CD4-positive, alpha-beta T cell treated with Interleukin-2 at 100 ng/mL for 4 hours (primary cell): ENCODE measurements around the gene SETD7.

Experiments used
- DNase-seq: peaks from one replicate; pipeline ENCODE4 v3.0.0-alpha.2; 2020; ENCODE audit warnings: low spot score

Gene SETD7

GRCh38 chr4:139568206-139568955 lies 12.4 kb upstream of the SETD7 start:
- DNase-seq, result no peak

- DNase-seq, result no peak
Measured at GRCh38 chr4:139567159-139567870, 11.3 kb upstream of the SETD7 start.

GRCh38 chr4:139564502-139564901 lies 8.5 kb upstream of the SETD7 start:
- DNase-seq, result no peak

- DNase-seq, result no peak
Measured at GRCh38 chr4:139563515-139563914, 7.5 kb upstream of the SETD7 start.

- DNase-seq, result no peak
Measured at GRCh38 chr4:139562839-139563238, 6.8 kb upstream of the SETD7 start.

GRCh38 chr4:139562067-139562684 lies 6.2 kb upstream of the SETD7 start:
- no peak for DNase-seq

- DNase-seq, result peak; percentile 59
Measured at GRCh38 chr4:139560406-139561104, 4.5 kb upstream of the SETD7 start.

GRCh38 chr4:139559687-139560086 lies 3.7 kb upstream of the SETD7 start:
- no peak for DNase-seq

GRCh38 chr4:139559089-139559479 lies 3.1 kb upstream of the SETD7 start:
- DNase-seq, result no peak

GRCh38 chr4:139558235-139559088 lies 2.4 kb upstream of the SETD7 start:
- DNase-seq, result no peak

GRCh38 chr4:139557556-139558110 lies 1.6 kb upstream of the SETD7 start:
- no peak for DNase-seq

GRCh38 chr4:139556724-139557555 lies 921 bp upstream of the SETD7 start:
- peak; percentile 46 for DNase-seq

GRCh38 chr4:139555705-139556070 lies 331 bp downstream of the SETD7 start:
- DNase-seq, result no peak

- DNase-seq, result peak; percentile 85
Measured at GRCh38 chr4:139554893-139555704, 920 bp downstream of the SETD7 start.

GRCh38 chr4:139554642-139554892 lies 1.5 kb downstream of the SETD7 start:
- no peak for DNase-seq

- no peak for DNase-seq
Measured at GRCh38 chr4:139553751-139554641, 2.0 kb downstream of the SETD7 start.

- no peak for DNase-seq
Measured at GRCh38 chr4:139552517-139553307, 3.3 kb downstream of the SETD7 start.
